Measurements from ENCODE around the gene ZMIZ1. TPM values are rescaled to one million over a fixed set of nuclear protein-coding genes. Genes with fewer than 3 reads are reported as not detected.

The ZMIZ1 gene
- polyA plus RNA-seq, 1 donor from 2014 or later: 26.8 TPM

DNA sequence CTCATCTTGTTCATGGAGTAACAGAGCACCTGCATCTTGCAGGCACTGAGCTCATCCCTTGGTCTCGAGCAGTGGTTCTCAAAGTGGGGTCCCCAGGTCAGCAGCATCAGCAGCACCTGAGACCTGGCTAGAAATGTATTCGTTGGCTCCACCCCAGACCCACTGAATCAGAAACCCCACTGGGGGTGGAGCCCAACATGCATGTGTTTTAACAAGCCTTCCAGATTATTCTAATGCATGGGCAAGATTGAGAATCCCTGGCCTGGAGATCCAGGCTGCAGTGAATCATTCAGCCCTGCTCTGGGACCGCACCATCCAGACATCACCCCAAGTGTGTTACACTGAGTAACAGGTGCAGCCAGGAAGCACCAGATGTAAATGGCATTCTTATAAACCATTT, 193.4 kb downstream of the ZMIZ1 start:
- Histone ChIP-seq H2AFZ (ENCODE audit: low read depth, low read length) (no peak overlapping the region), H3K27ac (ENCODE audit: low read length) (no peak overlapping the region), H3K9me2 (ENCODE audit: insufficient read depth, low read length) (no peaks in the 10 kb centered on the region), H3K4me3 (ENCODE audit: low read length) (no peak overlapping the region), H3K9me3 (ENCODE audit: low read length) (no peaks in the 10 kb centered on the region), H3K9ac (ENCODE audit: low read length) (no peak overlapping the region), H3K27me3 (ENCODE audit: insufficient read depth, low read depth, low read length) (no peaks in the 10 kb centered on the region), H4K20me1 (ENCODE audit: insufficient read depth) (peaks cover 44% of the 10 kb centered on the region), H3K4me2 (ENCODE audit: low read length) (no peak overlapping the region), H3K36me3 (ENCODE audit: insufficient read depth, low read length) (no peaks in the 10 kb centered on the region), H3F3A (ENCODE audit: insufficient read depth, low read length, poor library complexity, severe bottlenecking) (no peaks in the 10 kb centered on the region), H3K79me2 (replicated peaks; ENCODE audit: insufficient read depth, low read length) (peaks cover 80% of the 10 kb centered on the region)
- TF ChIP-seq EP300 (conservative IDR thresholded peaks at IDR 0.05; ENCODE audit: poor library complexity, severe bottlenecking): no peak
- TF ChIP-seq RAD21 (conservative IDR thresholded peaks at IDR 0.05): no peak
- TF ChIP-seq, protein P1, sequence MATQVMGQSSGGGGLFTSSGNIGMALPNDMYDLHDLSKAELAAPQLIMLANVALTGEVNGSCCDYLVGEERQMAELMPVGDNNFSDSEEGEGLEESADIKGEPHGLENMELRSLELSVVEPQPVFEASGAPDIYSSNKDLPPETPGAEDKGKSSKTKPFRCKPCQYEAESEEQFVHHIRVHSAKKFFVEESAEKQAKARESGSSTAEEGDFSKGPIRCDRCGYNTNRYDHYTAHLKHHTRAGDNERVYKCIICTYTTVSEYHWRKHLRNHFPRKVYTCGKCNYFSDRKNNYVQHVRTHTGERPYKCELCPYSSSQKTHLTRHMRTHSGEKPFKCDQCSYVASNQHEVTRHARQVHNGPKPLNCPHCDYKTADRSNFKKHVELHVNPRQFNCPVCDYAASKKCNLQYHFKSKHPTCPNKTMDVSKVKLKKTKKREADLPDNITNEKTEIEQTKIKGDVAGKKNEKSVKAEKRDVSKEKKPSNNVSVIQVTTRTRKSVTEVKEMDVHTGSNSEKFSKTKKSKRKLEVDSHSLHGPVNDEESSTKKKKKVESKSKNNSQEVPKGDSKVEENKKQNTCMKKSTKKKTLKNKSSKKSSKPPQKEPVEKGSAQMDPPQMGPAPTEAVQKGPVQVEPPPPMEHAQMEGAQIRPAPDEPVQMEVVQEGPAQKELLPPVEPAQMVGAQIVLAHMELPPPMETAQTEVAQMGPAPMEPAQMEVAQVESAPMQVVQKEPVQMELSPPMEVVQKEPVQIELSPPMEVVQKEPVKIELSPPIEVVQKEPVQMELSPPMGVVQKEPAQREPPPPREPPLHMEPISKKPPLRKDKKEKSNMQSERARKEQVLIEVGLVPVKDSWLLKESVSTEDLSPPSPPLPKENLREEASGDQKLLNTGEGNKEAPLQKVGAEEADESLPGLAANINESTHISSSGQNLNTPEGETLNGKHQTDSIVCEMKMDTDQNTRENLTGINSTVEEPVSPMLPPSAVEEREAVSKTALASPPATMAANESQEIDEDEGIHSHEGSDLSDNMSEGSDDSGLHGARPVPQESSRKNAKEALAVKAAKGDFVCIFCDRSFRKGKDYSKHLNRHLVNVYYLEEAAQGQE (IDR thresholded peaks at IDR 0.05; ENCODE audit: borderline replicate concordance): no peak
- no peak for TF ChIP-seq TAF1 (IDR thresholded peaks at IDR 0.05; ENCODE audit: low read depth)
- TF ChIP-seq MXI1 (conservative IDR thresholded peaks at IDR 0.05; ENCODE audit: poor library complexity, severe bottlenecking): no peak
- TF ChIP-seq POLR2AphosphoS5 (IDR thresholded peaks at IDR 0.05): no peak
- no peak for TF ChIP-seq EZH2 (IDR thresholded peaks at IDR 0.05; ENCODE audit: borderline replicate concordance, insufficient read depth, low read length, poor library complexity, severe bottlenecking)
- TF ChIP-seq, protein P2, sequence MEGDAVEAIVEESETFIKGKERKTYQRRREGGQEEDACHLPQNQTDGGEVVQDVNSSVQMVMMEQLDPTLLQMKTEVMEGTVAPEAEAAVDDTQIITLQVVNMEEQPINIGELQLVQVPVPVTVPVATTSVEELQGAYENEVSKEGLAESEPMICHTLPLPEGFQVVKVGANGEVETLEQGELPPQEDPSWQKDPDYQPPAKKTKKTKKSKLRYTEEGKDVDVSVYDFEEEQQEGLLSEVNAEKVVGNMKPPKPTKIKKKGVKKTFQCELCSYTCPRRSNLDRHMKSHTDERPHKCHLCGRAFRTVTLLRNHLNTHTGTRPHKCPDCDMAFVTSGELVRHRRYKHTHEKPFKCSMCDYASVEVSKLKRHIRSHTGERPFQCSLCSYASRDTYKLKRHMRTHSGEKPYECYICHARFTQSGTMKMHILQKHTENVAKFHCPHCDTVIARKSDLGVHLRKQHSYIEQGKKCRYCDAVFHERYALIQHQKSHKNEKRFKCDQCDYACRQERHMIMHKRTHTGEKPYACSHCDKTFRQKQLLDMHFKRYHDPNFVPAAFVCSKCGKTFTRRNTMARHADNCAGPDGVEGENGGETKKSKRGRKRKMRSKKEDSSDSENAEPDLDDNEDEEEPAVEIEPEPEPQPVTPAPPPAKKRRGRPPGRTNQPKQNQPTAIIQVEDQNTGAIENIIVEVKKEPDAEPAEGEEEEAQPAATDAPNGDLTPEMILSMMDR (IDR thresholded peaks at IDR 0.05; ENCODE audit: poor library complexity, severe bottlenecking): no peak
- no peak for TF ChIP-seq SMC3 (conservative IDR thresholded peaks at IDR 0.05; ENCODE audit: poor library complexity)

DNA sequence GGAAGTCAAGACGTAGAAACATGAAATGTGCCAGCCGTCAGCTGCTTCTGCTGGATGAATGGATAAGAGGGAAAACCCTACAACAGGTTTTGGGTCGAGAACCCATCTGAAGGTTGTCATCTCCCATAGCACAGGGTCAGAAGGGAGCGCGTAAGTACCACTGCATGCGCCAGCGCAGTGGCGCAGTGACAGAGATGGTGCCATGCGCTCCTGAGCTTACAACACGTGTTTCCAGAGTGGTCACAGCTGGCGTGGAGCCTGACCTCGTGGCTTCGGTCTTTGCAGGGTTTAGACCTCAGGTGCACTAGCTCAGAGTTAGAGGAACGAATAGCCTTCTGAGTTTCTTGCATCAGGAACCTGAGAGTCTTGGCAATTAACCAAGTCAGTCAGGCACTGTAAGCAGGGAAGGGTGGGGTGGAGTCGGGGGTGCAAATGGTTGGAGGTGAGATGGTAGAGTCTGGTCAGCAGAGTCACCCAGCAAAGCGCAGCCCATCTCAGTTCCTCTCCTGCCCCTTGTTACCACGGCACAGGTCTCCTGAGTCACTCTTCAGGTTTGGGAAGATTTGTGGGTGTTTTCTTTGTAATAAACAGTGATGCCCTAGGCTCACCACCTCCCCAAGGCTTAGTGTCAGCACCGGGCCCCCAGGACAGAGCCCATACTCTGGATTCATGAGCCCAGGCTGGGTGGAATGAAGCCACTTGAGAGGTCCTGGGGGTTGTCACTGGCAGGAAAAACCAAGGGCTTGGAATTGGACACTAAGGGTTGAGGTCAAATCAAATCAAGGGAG, 194.4 kb downstream of the ZMIZ1 start:
- Histone ChIP-seq H3K36me3 (ENCODE audit: insufficient read depth, low read length) (no peaks in the 10 kb centered on the region), H3F3A (ENCODE audit: insufficient read depth, low read length, poor library complexity, severe bottlenecking) (no peaks in the 10 kb centered on the region), H3K79me2 (replicated peaks; ENCODE audit: insufficient read depth, low read length) (peaks cover 78% of the 10 kb centered on the region), H3K27ac (ENCODE audit: low read length) (no peak overlapping the region), H3K9ac (ENCODE audit: low read length) (no peak overlapping the region), H4K20me1 (ENCODE audit: insufficient read depth) (peaks cover 45% of the 10 kb centered on the region), H3K4me2 (ENCODE audit: low read length) (no peak overlapping the region), H3K9me3 (ENCODE audit: low read length) (no peaks in the 10 kb centered on the region), H3K4me3 (ENCODE audit: low read length) (no peak overlapping the region), H2AFZ (ENCODE audit: low read depth, low read length) (no peak overlapping the region), H3K27me3 (ENCODE audit: insufficient read depth, low read depth, low read length) (no peaks in the 10 kb centered on the region), H3K9me2 (ENCODE audit: insufficient read depth, low read length) (no peaks in the 10 kb centered on the region)
- TF ChIP-seq MXI1 (conservative IDR thresholded peaks at IDR 0.05; ENCODE audit: poor library complexity, severe bottlenecking) (no peak), TAF1 (IDR thresholded peaks at IDR 0.05; ENCODE audit: low read depth) (no peak), SMC3 (conservative IDR thresholded peaks at IDR 0.05; ENCODE audit: poor library complexity) (no peak), EP300 (conservative IDR thresholded peaks at IDR 0.05; ENCODE audit: poor library complexity, severe bottlenecking) (no peak), POLR2AphosphoS5 (IDR thresholded peaks at IDR 0.05) (no peak), RAD21 (conservative IDR thresholded peaks at IDR 0.05) (no peak), EZH2 (IDR thresholded peaks at IDR 0.05; ENCODE audit: borderline replicate concordance, insufficient read depth, low read length, poor library complexity, severe bottlenecking) (no peak)
- TF ChIP-seq, protein P2 (IDR thresholded peaks at IDR 0.05; ENCODE audit: poor library complexity, severe bottlenecking): no peak
- TF ChIP-seq, protein P1 (IDR thresholded peaks at IDR 0.05; ENCODE audit: borderline replicate concordance): no peak
